Mesendoderm (in vitro differentiated cells): ENCODE results near the gene GPR132.
"Not testable (repeated sequence)": the region's sequence is repeated elsewhere in the genome, so short reads cannot be mapped to it uniquely, and the experiment has no call there.

ENCODE experiments used
- DNase-seq: peaks from one replicate; pipeline ENCODE4 v3.0.0; 2013
- H2AK5ac ChIP-seq: 2 replicates; pipeline ENCODE4 v1.6.1; 2013; ENCODE audit warnings: low read length, inconsistent platforms
- H2BK120ac ChIP-seq: 2 replicates; pipeline ENCODE4 v1.6.1; 2013; ENCODE audit warnings: low read depth, mild to moderate bottlenecking, low read length, moderate library complexity, mixed read lengths
- H2BK15ac ChIP-seq: replicated peaks from 2 replicates; pipeline ENCODE4 v1.6.1; 2013; ENCODE audit warnings: low read depth, mild to moderate bottlenecking, moderate library complexity
- H2BK5ac ChIP-seq: 2 replicates; pipeline ENCODE4 v1.6.1; 2013; ENCODE audit warnings: low read length, inconsistent platforms
- H3K18ac ChIP-seq: 2 replicates; pipeline ENCODE4 v1.6.1; 2013; ENCODE audit warnings: mild to moderate bottlenecking, low read length, mixed read lengths
- H3K23ac ChIP-seq: one replicate; pipeline ENCODE4 v1.6.1; 2013; ENCODE audit warnings: low read length
- H3K27ac ChIP-seq: 2 replicates; pipeline ENCODE4 v1.5.1; 2013; ENCODE audit warnings: low read depth, mild to moderate bottlenecking, inconsistent platforms, low read length, moderate library complexity
- H3K27me3 ChIP-seq: 2 replicates; pipeline ENCODE4 v1.6.1; 2013; ENCODE audit warnings: low read length, control low read depth, mild to moderate bottlenecking, inconsistent platforms; ENCODE audit not compliant: insufficient read depth, poor library complexity
- H3K36me3 ChIP-seq: 2 replicates; pipeline ENCODE4 v1.6.1; 2013; ENCODE audit warnings: low read length, inconsistent platforms; ENCODE audit not compliant: control insufficient read depth, insufficient read depth
- H3K4ac ChIP-seq: one replicate; pipeline ENCODE4 v1.6.1; 2013; ENCODE audit warnings: low read depth, mild to moderate bottlenecking, low read length, moderate library complexity
- H3K4me1 ChIP-seq: 2 replicates; pipeline ENCODE4 v1.6.1; 2013; ENCODE audit warnings: low read depth, low read length, inconsistent platforms; ENCODE audit not compliant: control insufficient read depth
- H3K4me2 ChIP-seq: 2 replicates; pipeline ENCODE4 v1.6.1; 2013; ENCODE audit warnings: low read length
- H3K4me3 ChIP-seq: 2 replicates; pipeline ENCODE4 v1.5.1; 2013; ENCODE audit warnings: mild to moderate bottlenecking, low read length
- H3K56ac ChIP-seq: one replicate; pipeline ENCODE4 v1.6.1; 2013; ENCODE audit warnings: low read length
- H3K79me1 ChIP-seq: 2 replicates; pipeline ENCODE4 v1.6.1; 2013; ENCODE audit warnings: low read length, inconsistent platforms
- H3K79me2 ChIP-seq: 2 replicates; pipeline ENCODE4 v1.6.1; 2013; ENCODE audit warnings: mild to moderate bottlenecking, low read length; ENCODE audit not compliant: control insufficient read depth, insufficient read depth
- H3K9ac ChIP-seq: 2 replicates; pipeline ENCODE4 v1.6.1; 2013; ENCODE audit warnings: low read length, inconsistent platforms
- H4K5ac ChIP-seq: one replicate; pipeline ENCODE4 v1.6.1; 2013; ENCODE audit warnings: low read length
- H4K8ac ChIP-seq: one replicate; pipeline ENCODE4 v1.6.1; 2013; ENCODE audit warnings: low read depth, mild to moderate bottlenecking, control low read depth, low read length, moderate library complexity
- WGBS: extraction: QIAGEN DNeasy Blood & Tissue Kit; methylation state at CpG from one replicate; pipeline ENCODE4 v1.1.7; 2013; ENCODE audit warnings: low lambda C conversion rate, missing lambda C conversion rate; ENCODE audit not compliant: insufficient coverage; ENCODE audit errors: extremely low coverage; 5-methylcytosine and 5-hydroxymethylcytosine counted together

The GPR132 gene

DNA sequence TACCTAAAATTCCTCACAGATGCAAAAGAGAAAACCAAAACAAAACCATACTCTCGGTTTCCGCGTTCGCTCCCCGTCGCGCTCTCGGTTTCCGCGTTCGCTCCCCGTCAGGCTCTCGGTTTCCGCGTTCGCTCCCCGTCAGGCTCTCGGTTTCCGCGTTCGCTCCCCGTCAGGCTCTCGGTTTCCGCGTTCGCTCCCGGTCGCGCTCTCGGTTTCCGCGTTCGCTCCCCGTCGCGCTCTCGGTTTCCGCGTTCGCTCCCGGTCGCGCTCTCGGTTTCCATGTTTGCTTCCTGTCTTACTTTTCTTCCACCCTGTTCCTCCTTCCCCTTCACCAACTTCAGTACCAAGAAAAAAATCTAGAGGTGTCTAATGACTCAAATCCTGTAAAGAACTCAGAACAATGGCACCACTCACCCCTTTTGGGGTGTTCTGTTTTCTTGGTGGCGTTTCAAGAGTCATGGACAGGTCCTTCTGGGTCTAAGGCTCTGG is 31.8 kb downstream of the GPR132 start:
- not testable (repeated sequence) for H2BK15ac ChIP-seq, H3K23ac ChIP-seq, H3K4me1 ChIP-seq, H3K27me3 ChIP-seq, H3K27ac ChIP-seq, H3K36me3 ChIP-seq, H4K8ac ChIP-seq, H2BK5ac ChIP-seq, H3K18ac ChIP-seq, H4K5ac ChIP-seq, DNase-seq, H3K4ac ChIP-seq, H3K79me2 ChIP-seq, H2AK5ac ChIP-seq, H2BK120ac ChIP-seq, H3K79me1 ChIP-seq
- H3K4me2 ChIP-seq, result peak overlapping the region; percentile 6
- peak overlapping the region; percentile 22 for H3K4me3 ChIP-seq
- peak overlapping the region; percentile 80 for H3K56ac ChIP-seq
- WGBS, result no CpG with 5 or more reads among the region's 45 CpGs
- peak overlapping the region; percentile 34 for H3K9ac ChIP-seq

DNA sequence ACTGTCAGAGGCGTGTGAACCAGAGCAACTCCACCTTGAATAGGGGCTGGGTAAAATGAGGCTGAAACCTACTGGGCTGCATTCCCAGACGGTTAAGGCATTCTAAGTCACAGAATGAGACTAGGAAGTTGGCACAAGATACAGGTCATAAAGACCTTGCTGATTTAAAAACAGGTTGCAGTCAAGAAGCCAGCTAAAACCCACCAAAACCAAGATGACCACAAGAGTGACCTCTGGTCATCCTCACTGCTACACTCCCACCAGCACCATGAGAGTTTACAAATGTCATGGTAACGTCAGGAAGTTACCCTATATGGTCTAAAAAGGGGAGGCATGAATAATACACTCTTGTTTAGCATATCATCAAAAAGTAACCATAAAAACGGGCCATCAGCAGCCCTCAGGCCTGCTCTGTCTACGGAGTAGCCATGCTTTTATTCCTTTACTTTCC is 32.8 kb downstream of the GPR132 start:
- not testable (repeated sequence) for H2BK5ac ChIP-seq, H3K4me2 ChIP-seq, H3K23ac ChIP-seq, H3K4me1 ChIP-seq, H3K79me2 ChIP-seq, H3K4ac ChIP-seq, H3K36me3 ChIP-seq, DNase-seq, H4K8ac ChIP-seq, H2AK5ac ChIP-seq, H4K5ac ChIP-seq, H3K4me3 ChIP-seq, H3K79me1 ChIP-seq, H3K27ac ChIP-seq, H3K9ac ChIP-seq, H3K56ac ChIP-seq, H2BK15ac ChIP-seq, H3K27me3 ChIP-seq, H3K18ac ChIP-seq, H2BK120ac ChIP-seq
- WGBS, result no CpG with 5 or more reads among the region's 5 CpGs

DNA sequence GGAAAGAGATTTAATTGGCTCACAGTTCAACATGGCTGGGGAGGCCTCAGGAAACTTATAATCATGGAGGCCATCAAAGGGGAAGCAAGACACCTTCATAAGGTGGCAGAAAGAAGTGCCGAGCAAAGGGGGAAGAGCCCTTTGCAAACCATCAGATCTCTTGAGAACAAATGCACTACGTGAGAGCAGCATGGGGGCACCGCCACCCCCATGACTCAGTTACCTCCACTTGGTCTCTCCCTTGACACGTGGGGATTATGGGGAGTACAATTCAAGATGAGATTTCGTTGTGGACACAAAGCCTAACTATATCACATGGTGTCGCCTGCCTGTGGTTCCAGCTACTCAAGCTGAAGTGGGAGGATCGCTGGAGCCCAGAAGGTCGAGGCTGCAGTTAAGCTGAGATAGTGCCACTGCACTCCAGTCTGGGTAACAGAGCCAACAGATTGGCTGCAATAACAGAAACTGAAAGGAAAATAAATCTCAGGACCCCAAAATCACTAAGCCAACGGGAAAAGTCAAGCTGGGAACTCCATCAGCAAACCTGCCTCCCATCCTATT is 34.3 kb downstream of the GPR132 start:
- H3K23ac ChIP-seq, result no peak overlapping the region
- no peak overlapping the region for H3K27ac ChIP-seq
- no peak overlapping the region for H4K5ac ChIP-seq
- H3K4me1 ChIP-seq, result no peaks in the 10 kb centered on the region
- H3K79me2 ChIP-seq, result no peaks in the 10 kb centered on the region
- no peak for DNase-seq
- peaks cover 6% of the 10 kb centered on the region for H3K27me3 ChIP-seq
- no peak overlapping the region for H4K8ac ChIP-seq
- no peak overlapping the region for H3K18ac ChIP-seq
- no peaks in the 10 kb centered on the region for H3K79me1 ChIP-seq
- no peak overlapping the region for H2BK120ac ChIP-seq
- H3K4me2 ChIP-seq, result no peak overlapping the region
- no peak overlapping the region for H3K4me3 ChIP-seq
- H3K36me3 ChIP-seq, result no peaks in the 10 kb centered on the region
- no peak overlapping the region for H2BK5ac ChIP-seq
- H2AK5ac ChIP-seq, result no peak overlapping the region
- no peak overlapping the region for H2BK15ac ChIP-seq
- H3K4ac ChIP-seq, result no peak overlapping the region
- H3K9ac ChIP-seq, result no peak overlapping the region
- H3K56ac ChIP-seq, result peak overlapping the region; percentile 7
- WGBS, result no CpG with 5 or more reads among the region's 9 CpGs

DNA sequence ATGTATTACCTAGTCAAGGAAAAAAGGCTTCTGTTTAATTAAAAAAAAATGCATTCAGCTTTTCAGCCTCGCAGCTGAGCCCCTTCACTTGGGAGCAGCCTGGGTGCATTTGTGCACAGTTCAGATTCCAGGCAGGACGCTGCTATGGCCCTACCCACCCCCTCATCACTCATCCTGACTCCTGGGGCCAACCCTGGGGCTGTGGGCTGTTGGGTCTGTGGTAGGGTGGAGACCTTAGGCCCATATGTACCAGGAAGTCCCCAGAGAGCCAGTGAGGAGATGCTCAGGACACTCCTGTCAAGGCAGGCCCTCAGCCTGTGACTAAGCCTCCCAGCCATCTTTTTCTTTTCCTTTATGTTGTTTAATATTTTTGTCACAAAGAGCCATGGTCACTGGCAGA is 35.0 kb downstream of the GPR132 start:
- no CpG with 5 or more reads among the region's 2 CpGs for WGBS
- H3K4me2 ChIP-seq, result no peak overlapping the region
- no peak overlapping the region for H3K4ac ChIP-seq
- H3K79me1 ChIP-seq, result no peaks in the 10 kb centered on the region
- H2BK120ac ChIP-seq, result no peak overlapping the region
- no peak overlapping the region for H2AK5ac ChIP-seq
- no peaks in the 10 kb centered on the region for H3K4me1 ChIP-seq
- H3K18ac ChIP-seq, result no peak overlapping the region
- H2BK5ac ChIP-seq, result no peak overlapping the region
- H3K56ac ChIP-seq, result no peak overlapping the region
- no peaks in the 10 kb centered on the region for H3K79me2 ChIP-seq
- H3K9ac ChIP-seq, result no peak overlapping the region
- H4K8ac ChIP-seq, result no peak overlapping the region
- no peak for DNase-seq
- H3K36me3 ChIP-seq, result no peaks in the 10 kb centered on the region
- no peak overlapping the region for H3K23ac ChIP-seq
- no peak overlapping the region for H2BK15ac ChIP-seq
- H3K4me3 ChIP-seq, result no peak overlapping the region
- H4K5ac ChIP-seq, result no peak overlapping the region
- H3K27ac ChIP-seq, result no peak overlapping the region
- peaks cover 6% of the 10 kb centered on the region for H3K27me3 ChIP-seq

DNA sequence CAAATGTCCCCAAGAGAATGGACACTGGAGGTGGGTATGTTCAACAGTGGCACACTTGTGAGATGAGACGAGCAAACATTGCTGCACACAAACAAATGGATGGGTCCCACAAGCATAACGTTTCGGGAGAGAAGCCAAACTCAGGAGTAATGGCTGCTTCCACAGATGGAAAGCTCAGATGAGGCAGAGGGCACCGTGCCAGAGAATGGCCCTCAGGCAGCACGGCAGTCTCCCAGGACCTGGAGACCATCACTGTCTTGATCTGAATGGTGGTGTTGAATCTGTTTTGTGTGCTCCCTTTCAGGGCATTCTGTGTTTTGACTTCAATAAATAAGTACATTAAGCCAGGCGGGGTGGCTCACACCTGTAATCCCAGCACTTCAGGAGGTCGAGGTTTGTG is 35.8 kb downstream of the GPR132 start:
- no peak overlapping the region for H3K23ac ChIP-seq
- H4K8ac ChIP-seq, result no peak overlapping the region
- no peaks in the 10 kb centered on the region for H3K79me1 ChIP-seq
- DNase-seq, result no peak
- H3K4ac ChIP-seq, result no peak overlapping the region
- H2BK5ac ChIP-seq, result no peak overlapping the region
- peaks cover 6% of the 10 kb centered on the region for H3K27me3 ChIP-seq
- no peaks in the 10 kb centered on the region for H3K36me3 ChIP-seq
- no peak overlapping the region for H3K4me2 ChIP-seq
- no peak overlapping the region for H2AK5ac ChIP-seq
- H4K5ac ChIP-seq, result no peak overlapping the region
- no peak overlapping the region for H3K18ac ChIP-seq
- no peaks in the 10 kb centered on the region for H3K4me1 ChIP-seq
- no CpG with 5 or more reads among the region's 7 CpGs for WGBS
- no peaks in the 10 kb centered on the region for H3K79me2 ChIP-seq
- H3K9ac ChIP-seq, result no peak overlapping the region
- no peak overlapping the region for H2BK120ac ChIP-seq
- no peak overlapping the region for H2BK15ac ChIP-seq
- no peak overlapping the region for H3K27ac ChIP-seq
- H3K56ac ChIP-seq, result no peak overlapping the region
- no peak overlapping the region for H3K4me3 ChIP-seq
